ENCODE data around the gene ACOT7.

ACOT7 gene

DNA sequence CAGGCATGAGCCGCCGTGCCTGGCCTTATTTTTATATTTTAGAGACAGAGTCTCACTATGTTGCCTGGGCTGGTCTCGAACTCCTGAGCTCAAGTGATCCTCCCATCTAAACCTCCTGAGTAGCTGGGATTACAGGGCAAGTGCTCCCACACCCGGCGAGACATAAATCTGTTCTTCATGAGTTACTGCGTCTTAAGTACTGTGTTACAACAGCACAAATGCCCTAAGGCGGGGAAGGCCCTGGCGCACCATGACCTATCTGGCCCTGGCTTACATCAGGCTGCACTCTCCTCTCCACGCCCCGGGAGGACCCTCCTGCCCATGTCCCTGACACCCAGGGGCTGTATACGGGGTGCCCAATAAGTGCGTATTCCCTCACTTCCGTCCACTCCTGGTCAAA is 136.9 kb downstream of the ACOT7 start:
- no peak for DNase-seq (ENCODE audit: extremely low read depth in 1 of 2, low read depth in 1 of 2)

DNA sequence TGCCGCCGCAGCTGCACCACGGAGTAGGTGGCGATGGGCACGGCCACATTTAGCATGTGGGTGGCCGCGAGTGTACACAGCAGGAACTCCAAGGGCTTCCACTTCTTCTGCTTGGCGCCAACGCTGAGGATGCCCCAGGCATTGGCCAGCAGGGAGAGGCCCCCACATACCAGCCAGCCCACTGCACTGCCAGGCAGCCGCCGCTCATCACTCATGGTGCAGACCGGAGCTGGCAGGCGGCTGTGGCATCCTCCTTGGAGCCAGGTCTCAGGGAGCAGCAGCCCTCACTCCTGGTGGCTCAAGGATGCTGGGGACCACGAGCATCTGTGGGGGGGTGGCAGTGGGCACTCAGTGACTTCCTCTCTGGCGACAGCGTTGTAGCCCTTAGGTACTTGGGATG is 138.9 kb downstream of the ACOT7 start:
- no peak for DNase-seq (ENCODE audit: extremely low read depth in 1 of 2, low read depth in 1 of 2)

DNA sequence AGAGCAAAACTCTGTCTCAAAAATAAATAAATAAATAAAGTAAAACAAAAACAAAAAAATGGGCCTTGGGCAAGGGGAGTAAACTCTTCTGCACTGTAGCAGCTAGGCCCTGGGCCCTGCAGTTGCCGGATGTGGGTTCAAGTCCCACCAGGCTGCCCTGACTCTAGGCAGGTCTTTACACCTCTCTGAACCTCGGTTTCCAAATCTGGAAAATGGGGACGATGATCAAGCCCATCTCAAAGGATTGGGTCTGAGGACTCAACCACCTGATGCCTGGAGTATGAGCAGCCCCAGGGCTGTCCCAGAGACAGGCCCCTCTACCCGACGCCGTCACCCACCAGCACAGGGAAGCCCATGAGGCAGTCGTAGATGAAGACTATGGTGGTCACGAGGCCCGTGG is 140.2 kb downstream of the ACOT7 start:
- DNase-seq (ENCODE audit: extremely low read depth in 1 of 2, low read depth in 1 of 2), result no peak

DNA sequence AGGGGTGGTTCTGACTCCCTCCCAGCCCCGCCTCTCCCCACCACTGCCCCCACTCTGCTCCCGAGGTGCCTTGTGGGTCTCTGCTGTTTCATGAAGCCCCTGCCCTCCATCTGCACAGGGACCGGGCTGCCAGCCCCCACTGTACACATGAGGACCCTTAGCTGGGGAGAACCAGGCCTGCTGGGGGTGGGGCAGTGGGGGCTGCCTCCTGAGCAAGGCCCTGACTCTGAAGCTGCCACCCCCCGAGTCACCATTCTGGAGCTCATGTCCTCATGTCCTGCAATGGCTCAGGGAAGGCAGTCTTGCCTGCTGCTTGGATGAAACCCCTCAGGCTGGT is 141.2 kb downstream of the ACOT7 start:
- no peak for DNase-seq (ENCODE audit: extremely low read depth in 1 of 2, low read depth in 1 of 2)

DNA sequence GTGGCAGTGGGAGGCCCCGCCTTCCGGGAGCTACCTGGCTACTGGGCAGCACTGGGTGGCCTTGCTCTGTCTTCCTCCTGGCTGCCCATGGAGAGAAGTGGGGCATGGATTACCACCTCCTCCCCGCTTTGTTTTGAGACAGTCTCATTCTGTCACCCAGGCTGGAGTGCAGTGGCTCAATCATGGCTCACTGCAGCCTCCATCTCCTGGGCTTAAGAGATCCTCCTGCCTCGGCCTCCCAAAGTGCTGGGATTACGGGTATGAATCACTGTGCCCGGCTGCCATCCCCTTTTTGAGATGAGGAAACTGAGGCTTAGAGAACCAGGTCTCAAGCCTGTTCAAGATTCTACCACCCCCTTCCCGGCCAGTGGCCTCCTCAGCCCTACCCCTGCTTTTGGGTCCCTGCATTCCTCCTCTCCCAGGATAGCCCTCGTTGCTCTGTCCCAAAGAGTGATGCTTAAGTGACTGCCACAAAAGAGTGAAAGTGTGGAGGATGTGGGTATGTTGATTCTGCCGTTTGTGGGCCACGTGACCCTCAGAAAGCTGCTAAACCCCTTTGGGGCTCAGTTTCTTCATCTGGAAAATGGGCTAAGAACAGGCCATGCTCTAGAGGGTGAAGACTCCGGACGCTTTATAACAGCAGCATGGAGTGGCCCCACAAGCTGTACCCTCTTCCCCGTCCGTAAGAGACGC is 141.7 kb downstream of the ACOT7 start:
- no peak for DNase-seq (ENCODE audit: extremely low read depth in 1 of 2, low read depth in 1 of 2)

DNA sequence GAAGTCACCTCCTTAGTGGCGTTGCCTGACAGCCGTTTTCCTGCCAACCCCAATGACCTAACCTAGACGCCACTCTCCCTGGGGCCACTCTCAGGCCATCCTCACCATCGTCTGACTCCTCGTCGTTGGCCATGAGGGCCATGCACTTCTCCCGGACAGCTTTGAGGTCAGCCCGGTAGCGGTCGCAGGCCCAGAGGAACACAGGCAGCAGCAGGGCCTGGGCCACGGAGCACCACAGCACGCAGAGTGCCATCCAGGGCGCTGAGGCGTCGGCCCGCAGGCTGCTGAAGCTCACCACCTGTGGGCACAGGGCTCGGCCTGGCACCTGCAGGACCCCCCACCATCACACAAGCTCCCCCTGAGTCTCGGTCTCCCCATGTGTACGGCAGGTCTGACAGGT is 142.3 kb downstream of the ACOT7 start:
- DNase-seq (ENCODE audit: extremely low read depth in 1 of 2, low read depth in 1 of 2), result no peak

DNA sequence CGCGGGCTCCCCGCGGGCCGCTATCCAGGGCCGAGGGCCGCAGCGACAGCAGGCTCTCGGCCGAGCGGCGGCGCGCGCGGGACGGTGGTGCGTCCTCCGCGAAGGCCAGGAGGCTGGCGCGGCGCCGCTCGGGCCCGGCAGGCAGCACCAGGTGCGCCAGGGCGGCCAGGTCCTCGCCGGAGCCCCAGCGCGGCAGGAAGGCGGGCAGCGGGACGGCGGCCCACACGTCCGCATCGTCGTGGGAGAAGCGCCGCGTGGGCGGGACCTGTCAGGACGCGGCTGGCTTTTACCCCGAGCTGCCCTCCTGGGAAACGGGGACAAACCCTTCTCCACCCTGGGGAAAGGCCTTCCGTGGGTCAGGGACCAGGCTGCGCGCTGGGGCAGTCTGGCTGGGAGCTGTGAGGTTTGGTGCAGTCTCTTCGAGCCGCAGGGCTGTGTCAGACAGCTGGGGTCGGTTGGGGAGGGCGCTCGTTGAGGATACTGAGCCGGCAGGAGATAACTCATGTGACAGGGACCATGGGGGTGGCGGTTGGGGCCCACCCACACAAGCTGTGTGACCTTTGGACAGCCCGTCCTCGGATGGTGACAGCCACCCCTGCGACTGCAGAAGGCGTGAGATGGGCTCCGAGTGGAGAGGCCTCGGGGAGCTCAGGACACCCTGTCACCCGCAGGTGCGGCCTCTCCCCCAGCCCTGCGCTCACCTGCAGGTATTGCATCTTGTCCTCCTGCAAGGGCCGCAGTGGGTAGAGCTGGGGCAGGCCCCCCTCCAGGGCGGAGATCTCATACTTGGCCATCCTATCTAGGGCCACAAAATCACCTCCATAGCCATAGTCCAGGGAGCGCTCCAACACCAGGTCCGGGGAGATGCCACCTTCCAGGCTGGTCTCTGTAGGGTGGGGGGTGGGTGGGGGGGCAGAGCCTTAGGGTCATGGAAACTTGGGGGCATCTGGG is 143.6 kb downstream of the ACOT7 start:
- no peak for DNase-seq (ENCODE audit: extremely low read depth in 1 of 2, low read depth in 1 of 2)

DNA sequence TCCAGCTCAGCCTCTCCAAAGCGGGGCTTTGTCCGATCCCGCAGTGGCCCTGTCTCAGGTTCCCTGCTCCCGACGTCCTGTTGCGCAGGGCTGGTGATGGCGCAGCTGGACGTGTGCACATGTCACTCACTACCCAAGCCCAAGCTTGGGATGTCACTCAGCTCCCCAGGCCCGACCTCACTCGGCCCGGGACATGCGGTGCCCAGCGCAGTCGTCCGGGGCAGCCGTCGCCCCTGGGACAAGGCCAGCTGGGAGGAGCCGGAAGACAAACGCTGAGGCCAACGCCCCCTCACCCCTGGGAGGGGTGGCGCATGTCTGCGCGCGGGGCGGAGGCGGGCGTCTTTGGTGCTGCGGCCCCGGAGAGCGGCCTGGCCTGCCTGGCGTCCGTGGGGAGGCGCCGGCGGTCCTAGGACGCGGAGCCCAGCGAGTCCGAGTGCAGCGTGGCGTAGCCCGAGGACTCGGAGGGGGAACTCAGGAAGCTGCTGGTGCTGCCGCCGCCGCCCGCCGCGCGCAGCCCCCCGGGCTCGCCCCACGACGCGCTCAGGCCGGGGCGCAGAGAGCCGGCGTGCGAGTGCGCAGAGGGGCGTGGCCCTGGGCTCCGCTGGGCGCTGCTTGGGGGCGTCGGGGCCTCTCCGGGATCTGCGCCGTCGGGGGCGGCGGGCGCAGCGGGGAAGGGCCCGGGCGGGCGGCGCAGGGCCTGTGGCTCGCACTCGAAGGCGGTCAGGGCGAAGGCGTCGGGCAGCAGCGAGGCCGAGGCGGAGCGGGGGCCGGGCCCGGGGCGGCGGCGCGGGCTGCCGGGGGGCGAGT is 144.4 kb downstream of the ACOT7 start:
- no peak for DNase-seq (ENCODE audit: extremely low read depth in 1 of 2, low read depth in 1 of 2)

DNA sequence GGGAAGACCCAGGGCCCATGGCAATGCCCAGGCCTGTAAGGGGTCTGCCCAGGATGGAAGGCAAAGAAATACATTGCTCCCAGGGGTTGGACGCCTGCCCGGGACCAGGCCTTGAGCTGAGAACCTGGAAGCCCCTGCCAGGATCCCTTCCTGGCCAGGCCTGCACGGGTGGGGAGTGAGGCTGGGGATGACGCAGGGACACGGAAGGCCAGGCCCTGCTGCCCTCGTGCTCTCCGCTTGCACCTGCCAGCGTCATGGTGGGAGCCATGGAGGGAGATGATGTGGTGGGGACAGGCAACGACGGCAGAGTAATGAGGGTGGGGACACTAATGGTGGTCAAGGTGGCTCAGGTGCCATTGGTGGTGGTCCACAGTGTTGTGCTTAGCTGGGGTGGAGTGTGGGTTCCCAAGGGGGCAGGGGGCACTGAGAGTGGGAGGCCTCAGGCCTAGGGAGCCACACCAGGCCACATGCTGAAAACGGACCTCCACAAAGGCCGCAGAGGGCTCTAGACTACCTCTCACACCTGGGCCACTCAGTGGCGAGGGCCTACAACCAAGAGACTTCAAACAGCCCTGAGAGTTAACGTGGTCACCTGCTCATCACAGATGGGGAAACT is 145.3 kb downstream of the ACOT7 start:
- no peak for DNase-seq (ENCODE audit: extremely low read depth in 1 of 2, low read depth in 1 of 2)

DNA sequence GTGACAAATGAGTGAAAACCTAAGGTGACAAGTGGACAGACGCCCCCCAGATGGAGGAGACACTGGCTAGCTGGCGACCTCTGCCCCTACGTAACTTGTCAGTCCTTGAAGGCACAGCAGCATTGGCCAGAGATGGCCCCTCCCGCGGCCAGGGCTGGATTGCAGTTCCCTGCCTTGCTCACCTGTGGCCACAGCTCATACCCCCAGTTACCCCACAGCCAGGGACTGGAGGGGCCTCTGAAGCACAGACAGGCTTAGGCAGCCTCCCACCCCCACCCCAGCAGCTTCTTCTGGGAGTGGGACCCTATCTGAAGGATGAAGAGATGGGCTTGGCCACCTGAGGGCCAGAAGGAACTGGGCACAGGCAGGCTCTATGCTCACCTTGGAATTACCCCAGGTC is 145.9 kb downstream of the ACOT7 start:
- DNase-seq (ENCODE audit: extremely low read depth in 1 of 2, low read depth in 1 of 2), result no peak

DNA sequence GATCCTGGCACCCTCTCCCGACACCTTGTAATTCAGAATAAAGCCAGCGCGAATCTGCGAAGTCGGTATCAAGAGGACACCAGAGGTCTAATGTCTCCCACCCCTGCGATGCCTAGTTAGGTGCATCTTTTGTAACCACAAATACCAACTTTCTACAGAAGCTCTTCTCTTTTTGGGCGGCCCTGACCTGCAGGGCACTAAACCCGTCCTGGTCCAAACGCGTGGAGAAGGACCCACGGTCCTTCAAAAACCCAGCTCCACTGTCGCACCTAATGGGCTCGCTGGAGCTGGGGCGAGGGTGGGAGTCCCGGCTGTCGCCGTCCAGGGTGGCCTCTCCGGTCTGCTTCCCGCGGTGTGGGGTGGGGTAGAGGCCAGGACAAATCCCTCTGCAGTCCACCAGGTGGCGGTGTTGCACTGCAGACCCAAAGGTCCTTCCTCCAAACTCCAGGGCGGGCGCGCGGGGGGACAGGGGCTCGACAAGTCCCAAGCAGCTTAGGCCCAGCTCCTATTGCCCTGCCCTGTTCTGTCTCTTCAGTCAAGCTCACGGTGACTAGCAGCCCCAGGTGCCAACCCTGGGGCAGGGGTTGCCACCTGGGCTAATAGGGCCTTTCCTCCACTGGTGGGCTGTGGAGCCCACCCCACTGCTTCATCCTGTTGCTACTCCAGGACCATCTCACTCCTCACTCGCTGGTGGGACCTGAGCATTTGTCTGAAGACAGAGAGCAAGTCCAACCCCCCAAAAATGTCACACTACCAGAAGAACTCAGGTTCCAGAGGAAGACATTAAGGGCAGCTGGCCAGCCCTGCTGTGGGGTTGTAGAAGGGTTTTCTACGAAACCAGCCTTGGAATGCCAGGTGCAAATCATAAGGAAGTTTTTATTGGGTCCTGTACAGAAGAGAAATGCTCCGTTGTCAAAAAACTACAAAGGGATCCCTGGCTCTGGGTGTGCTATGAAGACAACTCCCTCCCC is 146.8 kb downstream of the ACOT7 start:
- DNase-seq (ENCODE audit: extremely low read depth in 1 of 2, low read depth in 1 of 2), result peak; percentile 63 to 64

DNA sequence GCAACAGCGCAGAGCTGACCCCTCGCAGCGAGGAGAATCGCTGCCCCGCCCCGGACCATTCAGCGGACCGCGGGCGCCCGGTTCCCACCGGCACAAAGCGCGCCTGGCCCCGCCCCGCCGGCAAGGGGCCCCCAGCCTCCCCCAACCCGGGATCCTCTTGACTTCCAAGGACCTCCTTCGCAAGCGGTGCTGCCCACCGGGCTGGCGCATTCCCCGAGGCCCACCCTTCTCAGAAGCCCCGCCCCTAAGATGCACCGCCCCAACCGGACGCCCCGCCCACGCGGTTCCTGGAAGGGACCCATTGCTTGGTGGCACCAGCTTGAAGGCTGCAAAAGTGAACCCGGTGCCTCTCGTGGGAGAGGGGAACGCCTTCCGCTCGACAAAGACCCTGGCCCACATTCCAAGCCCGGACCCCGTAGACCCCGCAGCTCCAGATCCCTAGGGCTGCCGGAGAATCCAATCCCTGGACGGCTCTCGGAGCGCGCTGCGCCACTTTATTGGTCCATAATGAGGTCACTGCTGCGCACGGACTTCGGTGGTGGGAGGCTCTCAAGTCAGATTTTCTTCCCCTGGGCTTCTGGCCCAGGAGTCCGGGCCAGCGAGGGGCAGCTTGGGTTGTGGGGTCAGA is 147.6 kb downstream of the ACOT7 start:
- peak in 1 of 2 donors; percentile 51 for DNase-seq (ENCODE audit: extremely low read depth in 1 of 2, low read depth in 1 of 2)

DNA sequence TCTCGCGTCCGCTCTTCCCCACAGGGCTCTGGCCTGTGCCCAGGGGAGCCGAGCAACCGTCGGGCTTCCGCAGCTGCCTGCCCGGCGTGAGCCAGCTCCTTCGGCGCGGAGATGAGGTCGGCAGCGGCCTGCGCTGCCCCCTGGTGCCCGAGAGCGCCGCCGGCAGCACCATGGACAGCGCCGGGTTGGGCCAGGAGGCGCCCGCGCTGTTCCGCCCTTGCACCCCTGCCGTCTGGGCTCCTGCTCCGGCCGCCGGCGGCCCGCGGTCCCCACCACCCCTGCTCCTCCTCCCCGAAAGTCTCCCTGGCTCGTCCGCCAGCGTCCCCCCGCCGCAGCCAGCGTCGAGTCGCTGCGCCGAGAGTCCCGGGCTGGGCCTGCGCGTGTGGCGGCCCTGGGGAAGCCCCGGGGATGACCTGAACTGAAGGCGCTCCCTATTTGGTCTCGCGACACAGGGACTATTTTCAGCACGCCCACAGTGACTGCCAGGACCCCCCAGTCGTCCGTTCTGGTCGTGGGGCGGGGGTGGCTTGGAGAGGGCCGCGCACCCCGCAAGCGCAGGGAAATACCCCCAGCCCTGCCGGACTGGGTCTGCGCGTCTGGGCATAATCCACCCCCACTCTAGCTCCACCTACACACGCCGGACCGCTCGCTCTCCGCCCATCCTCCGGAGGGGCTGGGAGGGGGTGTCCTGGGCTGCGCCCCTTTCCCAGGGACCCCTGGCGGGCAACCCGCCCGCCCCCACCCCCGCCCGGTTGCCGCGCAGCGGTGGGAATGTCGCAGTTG is 148.3 kb downstream of the ACOT7 start:
- peak; percentile 51 to 62 for DNase-seq (ENCODE audit: extremely low read depth in 1 of 2, low read depth in 1 of 2)

DNA sequence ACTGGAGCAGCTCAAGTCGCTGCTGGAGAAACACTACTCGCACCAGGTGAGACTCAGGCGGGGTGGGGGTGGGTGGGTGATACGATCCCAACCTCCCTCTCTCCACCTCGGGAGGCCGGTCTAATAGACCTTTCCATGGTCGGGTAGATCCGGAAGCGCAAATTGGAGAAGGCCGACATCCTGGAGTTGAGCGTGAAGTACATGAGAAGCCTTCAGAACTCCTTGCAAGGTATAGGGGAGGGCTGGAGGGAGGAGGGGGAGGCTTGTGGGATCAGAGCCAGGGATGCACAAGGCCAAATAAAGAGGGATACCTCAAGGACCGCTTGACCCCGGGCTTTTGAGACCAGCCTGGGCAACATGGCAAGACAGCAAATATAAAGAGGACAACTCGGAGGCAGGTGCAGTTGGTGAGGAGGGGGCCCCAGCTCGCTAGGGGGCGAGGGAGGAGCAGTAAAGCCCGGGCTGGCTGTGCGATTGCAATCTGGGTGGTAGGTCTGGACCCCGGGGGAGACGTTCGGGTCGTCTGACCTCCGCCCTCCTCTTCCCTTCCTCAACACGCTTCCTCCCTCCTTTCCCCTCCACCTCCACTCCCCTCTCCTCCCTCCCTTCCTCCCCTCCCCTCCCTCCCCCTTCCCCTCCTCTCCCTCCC is 149.0 kb downstream of the ACOT7 start:
- no peak for DNase-seq (ENCODE audit: extremely low read depth in 1 of 2, low read depth in 1 of 2)

DNA sequence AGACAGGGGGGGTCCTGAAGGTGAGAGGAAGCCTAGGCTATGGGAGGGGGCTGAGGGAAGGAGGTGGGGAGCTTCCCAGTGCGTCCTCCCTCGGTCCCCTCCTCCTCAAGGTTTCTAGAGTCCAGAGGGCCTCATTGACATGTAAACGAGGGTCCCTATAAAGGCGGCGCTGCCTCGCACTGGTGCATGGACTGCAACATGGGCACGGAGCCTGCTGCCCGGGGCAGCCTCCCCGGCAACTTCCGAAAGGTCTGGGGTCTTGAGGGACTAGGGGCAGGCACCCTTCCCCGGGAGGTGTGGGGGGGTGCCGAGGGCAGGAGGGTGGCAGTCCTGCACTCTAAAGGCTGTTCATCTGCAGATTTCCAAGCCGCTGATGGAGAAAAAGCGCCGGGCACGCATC is 149.6 kb downstream of the ACOT7 start, which contains the start of gene HES3:
TSS of gene HES3 (plus strand) at position 187 of the 400 bp plus-strand sequence. CDS start at position 374, 187 bp downstream.
- DNase-seq (ENCODE audit: extremely low read depth in 1 of 2, low read depth in 1 of 2), result no peak

DNA sequence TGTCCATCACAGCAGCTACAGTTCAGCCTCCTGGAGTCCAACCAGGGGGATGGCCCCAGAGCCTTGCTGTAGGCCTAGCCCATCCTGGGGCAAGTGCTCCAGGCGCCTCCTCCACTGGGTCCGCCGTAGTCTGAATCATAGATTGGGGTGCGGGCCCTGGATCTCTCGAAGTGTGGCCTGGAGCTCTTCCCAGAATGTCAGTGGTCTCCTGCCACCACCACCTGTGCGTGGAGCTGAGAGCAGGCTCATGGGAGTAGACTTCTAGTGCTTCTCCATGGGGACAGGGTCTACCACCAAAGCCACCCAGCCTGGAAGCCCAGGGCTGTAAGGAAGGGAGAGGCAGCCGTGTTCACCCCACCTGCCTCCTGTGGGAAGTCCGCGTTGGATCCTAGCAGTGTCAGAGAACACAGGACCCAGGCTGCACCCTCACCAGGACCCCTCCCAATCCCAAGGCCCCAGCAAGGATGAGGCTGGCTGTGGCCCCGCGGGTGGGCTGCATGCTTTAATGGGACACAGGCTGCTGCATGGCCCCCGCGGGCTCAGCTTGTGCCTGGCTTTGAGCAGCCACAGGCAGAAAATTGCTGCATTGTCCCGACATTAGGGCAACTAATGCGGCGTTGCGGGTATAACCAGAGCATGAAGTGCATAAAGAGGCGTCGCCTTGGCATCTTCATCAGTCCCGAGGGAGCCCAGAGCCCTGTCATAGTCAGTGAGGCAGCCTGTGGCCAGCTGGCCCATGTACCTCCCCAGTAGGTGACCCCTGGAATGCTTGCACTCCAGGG is 150.3 kb downstream of the ACOT7 start:
- no peak for DNase-seq (ENCODE audit: extremely low read depth in 1 of 2, low read depth in 1 of 2)

Measured in stimulated activated CD8-positive, alpha-beta memory T cell treated with anti-CD3 and anti-CD28 coated beads, Interleukin-7, amount 100 ng/mL, for 48 hours (primary cell).